Common myeloid progenitor, CD34-positive (primary cell): ENCODE data around the gene TYRO3.
"Not testable (repeated sequence)": the region's sequence is repeated elsewhere in the genome, so short reads cannot be mapped to it uniquely, and the experiment has no call there.

ENCODE experiments used
- CTCF ChIA-PET: fragments of 350-600 bp; sonication (Branson Sonifier 250); formaldehyde crosslinking; loops from one replicate; lab custom pipeline; 2021; ENCODE audit warnings: antibody characterized with exemption; lab: Charles Lee
- POLR2A ChIA-PET: fragments of 350-600 bp; sonication (Branson Sonifier 250); formaldehyde crosslinking; loops from one replicate; lab custom pipeline; 2021; ENCODE audit warnings: antibody characterized with exemption; lab: Charles Lee
- DNase-seq, 3 donors: peaks; one replicate each; pipeline versions ENCODE4 v3.0.0 to v3.0.0-alpha.2; 2013
- H3K27ac ChIP-seq, 2 experiments: 1 replicate in 1 of 2; 2 replicates in 1 of 2; pipeline ENCODE4 v1.7.0; 2013; ENCODE audit warnings: inconsistent platforms in 2 of 2, low read length in 2 of 2, mild to moderate bottlenecking in 2 of 2, low read depth in 1 of 2, moderate library complexity in 1 of 2; ENCODE audit not compliant: severe bottlenecking in 2 of 2, insufficient read depth in 1 of 2, poor library complexity in 1 of 2
- H3K27me3 ChIP-seq, 5 experiments: replicated peaks in 2 of 5; 1 replicate in 3 of 5; 2 replicates in 2 of 5; pipeline versions ENCODE4 v1.6.1 to v1.7.0; 2013; ENCODE audit warnings: low read length in 4 of 5, mild to moderate bottlenecking in 2 of 5, moderate library complexity in 2 of 5, inconsistent platforms in 1 of 5; ENCODE audit not compliant: insufficient read depth in 5 of 5, control insufficient read depth in 4 of 5
- H3K36me3 ChIP-seq, 4 experiments: 1 replicate in 2 of 4; 2 replicates in 2 of 4; pipeline versions ENCODE4 v1.6.1 to v1.7.0; 2013; ENCODE audit warnings: low read length in 3 of 4, control low read depth in 1 of 4, mild to moderate bottlenecking in 1 of 4; ENCODE audit not compliant: control insufficient read depth in 4 of 4, insufficient read depth in 4 of 4
- H3K4me1 ChIP-seq, 4 experiments: 1 replicate in 3 of 4; 2 replicates in 1 of 4; pipeline versions ENCODE4 v1.6.1 to v1.7.1; 2013; ENCODE audit warnings: low read length in 3 of 4, mild to moderate bottlenecking in 3 of 4, control low read depth in 1 of 4, inconsistent platforms in 1 of 4, moderate library complexity in 1 of 4; ENCODE audit not compliant: control insufficient read depth in 4 of 4, insufficient read depth in 4 of 4; ENCODE audit errors: control extremely low read depth in 1 of 4
- H3K4me3 ChIP-seq, 7 experiments: 1 replicate in 4 of 7; 2 replicates in 3 of 7; pipeline versions ENCODE4 v1.5.1 to v1.7.0; 2013; ENCODE audit warnings: mild to moderate bottlenecking in 7 of 7, low read length in 6 of 7, moderate library complexity in 6 of 7, inconsistent platforms in 2 of 7, low read depth in 2 of 7, control low read depth in 1 of 7; ENCODE audit not compliant: insufficient read depth in 4 of 7, control insufficient read depth in 1 of 7; ENCODE audit errors: extremely low read depth in 1 of 7
- H3K9me3 ChIP-seq, 5 experiments: 1 replicate in 4 of 5; 2 replicates in 1 of 5; pipeline versions ENCODE4 v1.6.1 to v1.7.1; 2013; ENCODE audit warnings: low read length in 4 of 5, mild to moderate bottlenecking in 2 of 5, inconsistent platforms in 1 of 5, low read depth in 1 of 5, moderate library complexity in 1 of 5; ENCODE audit not compliant: control insufficient read depth in 4 of 5, insufficient read depth in 2 of 5; ENCODE audit errors: control extremely low read depth in 1 of 5
- WGBS: methylation state at CpG from one replicate; pipeline ENCODE4 v1.1.5; 2013; ENCODE audit not compliant: insufficient coverage; 5-methylcytosine and 5-hydroxymethylcytosine counted together

TYRO3 gene

GRCh38 chr15:41585127-41586047 is 26.4 kb downstream of the TYRO3 start:
- 6% methylated on average over 49 of the region's 78 CpGs for WGBS
- peak overlapping the region in 6 of 7 experiments; percentile 43 to 72 (median 60) for H3K4me3 ChIP-seq
- peaks cover 0 to 11% (median 10%) of the 10 kb centered on the region in 4 experiments for H3K4me1 ChIP-seq
- POLR2A ChIA-PET = no interaction called here
- CTCF ChIA-PET = interaction anchor here (0.6 to 2.5 kb wide), 10 partner anchors 8 to 328 kb away, joined by 3 to 8 read pairs (median 4); no protein-coding TSS in a partner anchor
- no peaks in the 10 kb centered on the region for H3K9me3 ChIP-seq
- no peaks in the 10 kb centered on the region for H3K36me3 ChIP-seq
- DNase-seq = peak; percentile 44 to 68 (median 63)
- H3K27me3 ChIP-seq = peaks cover 2 to 16% (median 9%) of the 10 kb centered on the region in 5 experiments
- H3K27ac ChIP-seq = no peak overlapping the region

GRCh38 chr15:41586531-41587282 is 27.7 kb downstream of the TYRO3 start:
- H3K4me3 ChIP-seq, H3K27ac ChIP-seq, POLR2A ChIA-PET, DNase-seq, H3K9me3 ChIP-seq, H3K36me3 ChIP-seq: not testable (repeated sequence)
- 96% methylated on average over 8 of the region's 14 CpGs for WGBS
- CTCF ChIA-PET = interaction anchor here (1.1 to 2.5 kb wide), 6 partner anchors 8 to 121 kb away, joined by 3 to 8 read pairs (median 6); no protein-coding TSS in a partner anchor
- peaks cover 2 to 18% (median 9%) of the 10 kb centered on the region in 5 experiments for H3K27me3 ChIP-seq
- H3K4me1 ChIP-seq = peaks cover 0 to 11% (median 10%) of the 10 kb centered on the region in 4 experiments

- H3K27ac ChIP-seq, H3K9me3 ChIP-seq, H3K4me3 ChIP-seq, H3K36me3 ChIP-seq, POLR2A ChIA-PET, DNase-seq: not testable (repeated sequence)
- Histone ChIP-seq H3K27me3 (peaks cover 0 to 18% (median 9%) of the 10 kb centered on the region in 5 experiments), H3K4me1 (peaks cover 0 to 11% (median 10%) of the 10 kb centered on the region in 4 experiments)
- CTCF ChIA-PET = interaction anchor here (1.4 kb wide), 1 partner anchor 13 kb away, joined by 3 read pairs; no protein-coding TSS in a partner anchor
- WGBS = 95% methylated on average over 4 of the region's 4 CpGs
Observed at GRCh38 chr15:41589018-41589417, 30.0 kb downstream of the TYRO3 start.

- H3K36me3 ChIP-seq, H3K9me3 ChIP-seq, H3K4me3 ChIP-seq, POLR2A ChIA-PET, DNase-seq, H3K27ac ChIP-seq: not testable (repeated sequence)
- CTCF ChIA-PET = interaction anchor here (1.4 to 2.6 kb wide), 2 partner anchors 12 to 33 kb away, joined by 3 to 7 read pairs; no protein-coding TSS in a partner anchor
- no CpG with 5 or more reads among the region's 2 CpGs for WGBS
- Histone ChIP-seq H3K4me1 (peaks cover 0 to 11% (median 10%) of the 10 kb centered on the region in 4 experiments), H3K27me3 (peaks cover 0 to 18% (median 9%) of the 10 kb centered on the region in 5 experiments)
Observed at GRCh38 chr15:41589571-41589970, 30.6 kb downstream of the TYRO3 start.

GRCh38 chr15:41591217-41591616 is 32.2 kb downstream of the TYRO3 start:
- CTCF ChIA-PET = interaction anchor here (1.0 to 2.6 kb wide), 4 partner anchors 12 to 126 kb away, joined by 3 to 9 read pairs (median 5); no protein-coding TSS in a partner anchor
- H3K9me3 ChIP-seq, DNase-seq, H3K4me1 ChIP-seq, H3K36me3 ChIP-seq, H3K4me3 ChIP-seq, POLR2A ChIA-PET, H3K27me3 ChIP-seq, H3K27ac ChIP-seq: not testable (repeated sequence)
- WGBS = 91% methylated on average over 5 of the region's 6 CpGs

- CTCF ChIA-PET = interaction anchor here (2.3 kb wide), 1 partner anchor 11 kb away, joined by 9 read pairs; no protein-coding TSS in a partner anchor
Observed at GRCh38 chr15:41592718-41593117, 33.7 kb downstream of the TYRO3 start.

More at GRCh38 chr15:41592718-41593117, 33.7 kb downstream of the TYRO3 start:
- POLR2A ChIA-PET, H3K4me1 ChIP-seq, H3K9me3 ChIP-seq, H3K4me3 ChIP-seq, DNase-seq, H3K27ac ChIP-seq, H3K36me3 ChIP-seq, H3K27me3 ChIP-seq: not testable (repeated sequence)
- WGBS = 94% methylated on average over 4 of the region's 8 CpGs
